Keratinocyte (primary cell): Measurements from ENCODE around the gene HDAC7. TPM values are rescaled to one million over a fixed set of nuclear protein-coding genes. Genes with fewer than 3 reads are reported as not detected.

Experiments used
- DNase-seq: peaks from one replicate; pipeline ENCODE4 v3.0.0-alpha.2; 2011; ENCODE audit warnings: low read depth, missing footprints, low spot score
- FAIRE-seq: peaks from 2 replicates; lab custom pipeline; 2011; peaks lifted over from hg19 to GRCh38; lab: Jason Lieb, UNC
- H2AFZ ChIP-seq: 2 replicates; pipeline ENCODE4 v1.6.0; 2012; ENCODE audit warnings: low read length, control low read depth, inconsistent platforms; ENCODE audit not compliant: control insufficient read depth
- H3K27ac ChIP-seq: 2 replicates; pipeline ENCODE4 v1.5.1; 2011; ENCODE audit warnings: low read length; ENCODE audit not compliant: control insufficient read depth, insufficient read depth
- H3K27me3 ChIP-seq: 3 replicates; pipeline ENCODE4 v1.6.0; 2011; ENCODE audit warnings: low read length; ENCODE audit not compliant: control insufficient read depth, insufficient read depth; ENCODE audit errors: extremely low read depth
- H3K36me3 ChIP-seq, 2 experiments: 2 replicates in 1 of 2; 3 replicates in 1 of 2; pipeline ENCODE4 v1.5.1; 2011; ENCODE audit warnings: low read length in 2 of 2, mild to moderate bottlenecking in 1 of 2; ENCODE audit not compliant: control insufficient read depth in 2 of 2, insufficient read depth in 2 of 2; ENCODE audit errors: extremely low read depth in 1 of 2
- H3K4me1 ChIP-seq: 3 replicates; pipeline ENCODE4 v1.5.1; 2011; ENCODE audit warnings: low read length; ENCODE audit not compliant: control insufficient read depth, insufficient read depth; ENCODE audit errors: extremely low read depth
- H3K4me2 ChIP-seq: 3 replicates; pipeline ENCODE4 v1.6.0; 2011; ENCODE audit warnings: low read depth, low read length; ENCODE audit not compliant: control insufficient read depth, insufficient read depth; ENCODE audit errors: extremely low read depth
- H3K4me3 ChIP-seq, 3 experiments: fragments of 200-600 bp in 1 of 3; sonication (generic) in 1 of 3; 2 replicates in 2 of 3; 3 replicates in 1 of 3; pipeline ENCODE4 v1.5.1; 2011 to 2016; ENCODE audit warnings: low read length in 3 of 3, mild to moderate bottlenecking in 3 of 3, control low read depth in 2 of 3, inconsistent platforms in 1 of 3, low read depth in 1 of 3, mixed read lengths in 1 of 3, mixed run types in 1 of 3, moderate library complexity in 1 of 3; ENCODE audit not compliant: control insufficient read depth in 2 of 3, insufficient read depth in 2 of 3; ENCODE audit errors: extremely low read depth in 1 of 3
- H3K79me2 ChIP-seq: 2 replicates; pipeline ENCODE4 v1.6.0; 2012; ENCODE audit warnings: low read length; ENCODE audit not compliant: control insufficient read depth, insufficient read depth
- H3K9ac ChIP-seq: 3 replicates; pipeline ENCODE4 v1.6.0; 2011; ENCODE audit warnings: low read length; ENCODE audit not compliant: control insufficient read depth, insufficient read depth; ENCODE audit errors: extremely low read depth
- H3K9me1 ChIP-seq: 3 replicates; pipeline ENCODE4 v1.6.0; 2011; ENCODE audit warnings: low read length; ENCODE audit not compliant: control insufficient read depth, insufficient read depth; ENCODE audit errors: extremely low read depth
- H3K9me3 ChIP-seq: 2 replicates; pipeline ENCODE4 v1.5.1; 2012; ENCODE audit warnings: low read depth, low read length; ENCODE audit not compliant: control insufficient read depth
- H4K20me1 ChIP-seq: 3 replicates; pipeline ENCODE4 v1.6.0; 2011; ENCODE audit warnings: low read length; ENCODE audit not compliant: control insufficient read depth, insufficient read depth; ENCODE audit errors: extremely low read depth
- CTCF ChIP-seq, 3 experiments: IDR thresholded peaks in 1 of 3; conservative IDR thresholded peaks in 1 of 3; optimal IDR thresholded peaks in 1 of 3; 2 replicates in 2 of 3; 3 replicates in 1 of 3; pipeline versions ENCODE3 to v1.5.1; 2011; ENCODE audit warnings: low read length in 3 of 3, mild to moderate bottlenecking in 3 of 3, moderate library complexity in 2 of 3, control low read depth in 1 of 3, inconsistent platforms in 1 of 3; ENCODE audit not compliant: insufficient read depth in 2 of 3; ENCODE audit errors: extremely low read depth in 1 of 3
- EZH2 ChIP-seq: IDR thresholded peaks from one replicate; pipeline ENCODE4 v1.6.1; 2012; ENCODE audit warnings: inconsistent platforms, mild to moderate bottlenecking, low read length, moderate library complexity
- dilution Hi-C: fragments of 300-500 bp; cut with MboI; formaldehyde crosslinking; loops from one replicate; pipeline ENCODE4 v1.7.0; 2020; ENCODE audit warnings: low sequenced_read_pairs; ENCODE audit not compliant: extremely low pct_ligation_motif_present
- polyA plus RNA-seq, 5 experiments: library from polyadenylated mRNA; depleted of rRNA in 3 of 5; stranded (reverse) in 3 of 5; stranded (forward) in 1 of 5; unstranded in 1 of 5; fragments of >200 nt; gene quantifications; 1 replicate in 1 of 5; 2 replicates in 3 of 5; 3 replicates in 1 of 5; pipeline versions ENCODE4 v1.2.1 to v1.2.3, GENCODE V29; 2011 to 2012; ENCODE audit warnings: missing spikeins in 2 of 5, low read depth in 1 of 5, low replicate concordance in 1 of 5

Gene HDAC7
- polyA plus RNA-seq, 1 donor (not counting 4 experiments of a cell fraction or from before 2014, with no cell fraction given): 17.0 TPM

GRCh38 chr12:47863467-47863866 lies 43.8 kb upstream of the HDAC7 start:
- H3K27me3 ChIP-seq: no peaks in the 10 kb centered on the region
- H3K4me3 ChIP-seq: peak overlapping the region in 1 of 3 experiments; percentile 25
- no peak overlapping the region for H2AFZ ChIP-seq
- peaks cover 10% of the 10 kb centered on the region for H3K9me1 ChIP-seq
- FAIRE-seq: peak; percentile 69
- H3K4me2 ChIP-seq: peak overlapping the region; percentile 79
- H3K27ac ChIP-seq: peak overlapping the region; percentile 80
- peaks cover 26 to 48% of the 10 kb centered on the region in 2 experiments for H3K36me3 ChIP-seq
- dilution Hi-C loops: no loop called here
- DNase-seq: peak; percentile 52
- peaks cover 2% of the 10 kb centered on the region for H3K79me2 ChIP-seq
- H4K20me1 ChIP-seq: no peaks in the 10 kb centered on the region
- H3K9ac ChIP-seq: peak overlapping the region; percentile 68
- TF ChIP-seq EZH2 (no peak), CTCF (optimal IDR thresholded peaks at IDR 0.05 in 1 of 3, IDR thresholded peaks at IDR 0.05 in 1 of 3, conservative IDR thresholded peaks at IDR 0.05 in 1 of 3; ENCODE audit: extremely low read depth in 1 of 3, insufficient read depth in 2 of 3, low read length in 3 of 3) (no peak)
- peaks cover 46% of the 10 kb centered on the region for H3K4me1 ChIP-seq
- no peaks in the 10 kb centered on the region for H3K9me3 ChIP-seq

GRCh38 chr12:47862881-47863280 lies 43.2 kb upstream of the HDAC7 start:
- no peak for TF ChIP-seq CTCF (optimal IDR thresholded peaks at IDR 0.05 in 1 of 3, IDR thresholded peaks at IDR 0.05 in 1 of 3, conservative IDR thresholded peaks at IDR 0.05 in 1 of 3; ENCODE audit: extremely low read depth in 1 of 3, insufficient read depth in 2 of 3, low read length in 3 of 3)
- no peak for TF ChIP-seq EZH2
- FAIRE-seq (no peak), DNase-seq (no peak)
- H2AFZ ChIP-seq: no peak overlapping the region
- H3K4me3 ChIP-seq: no peak overlapping the region
- H3K4me1 ChIP-seq: peaks cover 48% of the 10 kb centered on the region
- dilution Hi-C loops: no loop called here
- H3K9me1 ChIP-seq: peaks cover 10% of the 10 kb centered on the region
- H3K27me3 ChIP-seq: no peaks in the 10 kb centered on the region
- no peaks in the 10 kb centered on the region for H3K9me3 ChIP-seq
- H3K4me2 ChIP-seq: peak overlapping the region; percentile 79
- H3K9ac ChIP-seq: peak overlapping the region; percentile 68
- peaks cover 2% of the 10 kb centered on the region for H3K79me2 ChIP-seq
- peaks cover 24 to 46% of the 10 kb centered on the region in 2 experiments for H3K36me3 ChIP-seq
- no peaks in the 10 kb centered on the region for H4K20me1 ChIP-seq
- peak overlapping the region; percentile 80 for H3K27ac ChIP-seq
